Measurements from ENCODE around the gene DGKG.

DNA sequence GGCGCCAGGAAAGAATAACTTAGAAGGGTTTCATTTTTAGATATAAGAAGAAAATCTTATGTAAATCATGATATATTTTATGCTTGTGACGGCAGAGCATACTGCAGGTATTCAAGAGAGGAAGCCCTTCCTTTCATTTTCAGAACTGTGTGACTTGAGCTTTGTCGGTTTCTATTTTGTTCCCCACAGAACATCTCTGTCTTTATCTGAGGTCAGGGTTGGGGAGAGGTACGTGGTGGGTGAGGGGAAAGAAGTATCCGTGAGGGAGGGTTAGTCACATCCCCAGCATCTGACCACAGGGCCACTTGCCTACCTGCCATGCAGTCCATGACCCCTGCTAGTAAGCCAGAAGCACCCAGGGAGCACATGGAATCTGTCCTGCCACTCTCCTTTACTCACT, 126.5 kb downstream of the DGKG start:
- no peak for TF ChIP-seq CEBPB (IDR thresholded peaks at IDR 0.05; ENCODE audit: borderline replicate concordance in 1 of 2, low read depth in 2 of 2, low read length in 2 of 2)
- no peak for TF ChIP-seq CHD1 (IDR thresholded peaks at IDR 0.05; ENCODE audit: low read depth, low read length)
- TF ChIP-seq NRF1 (conservative IDR thresholded peaks at IDR 0.05; ENCODE audit: low read depth, low read length), result no peak
- no peak for TF ChIP-seq CTCF (IDR thresholded peaks at IDR 0.05 in 2 of 3, conservative IDR thresholded peaks at IDR 0.05 in 1 of 3; ENCODE audit: control insufficient read depth in 2 of 3, extremely low read depth in 1 of 3, insufficient read depth in 1 of 3, low read depth in 3 of 3, low read length in 3 of 3)
- no peak for TF ChIP-seq ZBED1 (IDR thresholded peaks at IDR 0.05; ENCODE audit: borderline replicate concordance)
- TF ChIP-seq EZH2 (IDR thresholded peaks at IDR 0.05; ENCODE audit: borderline replicate concordance, control insufficient read depth, low read depth, low read length), result no peak
- no peak for TF ChIP-seq YY1 (IDR thresholded peaks at IDR 0.05; ENCODE audit: low read depth, low read length)
- no peak for TF ChIP-seq SREBF2 (IDR thresholded peaks at IDR 0.05; ENCODE audit: low read length)
